Body of pancreas (tissue), 4 donors: ENCODE measurements around the gene SLC35D1. TPM values are rescaled to one million over a fixed set of nuclear protein-coding genes. Genes with fewer than 3 reads are reported as not detected.
"Not testable (repeated sequence)": the region's sequence is repeated elsewhere in the genome, so short reads cannot be mapped to it uniquely, and the experiment has no call there.

Experiments
- ATAC-seq: fragments of 150-250 bp; one replicate; pipeline ENCODE4 v1.9.1; 2016
- DNase-seq, 4 donors: peaks; one replicate each; pipeline ENCODE4 v3.0.0-alpha.2; 2019
- H3K27ac ChIP-seq, 4 donors: fragments of 200-600 bp; sonication (generic); 1 replicate in 3 of 4; 2 replicates in 1 of 4; pipeline versions ENCODE4 v1.5.1 to v1.6.1; 2016 to 2019; ENCODE audit warnings: mild to moderate bottlenecking in 1 of 4, mixed read lengths in 1 of 4, moderate library complexity in 1 of 4
- H3K27me3 ChIP-seq, 2 donors: fragments of 200-600 bp; sonication (generic); one replicate each; pipeline ENCODE4 v1.6.0; 2016; ENCODE audit warnings: mild to moderate bottlenecking in 1 of 2
- H3K36me3 ChIP-seq, 2 donors: fragments of 200-600 bp; sonication (generic); replicated peaks in 1 of 2; 2 replicates each; pipeline ENCODE4 v1.5.1; 2016; ENCODE audit warnings: low read depth in 2 of 2; ENCODE audit not compliant: insufficient read depth in 1 of 2
- H3K4me1 ChIP-seq: fragments of 200-600 bp; sonication (generic); one replicate; pipeline ENCODE4 v1.6.0; 2016
- H3K4me3 ChIP-seq, 2 donors: fragments of 200-600 bp; sonication (generic); 1 replicate in 1 of 2; 2 replicates in 1 of 2; pipeline ENCODE4 v1.5.1; 2016 to 2019
- H3K9me3 ChIP-seq, 3 donors: fragments of 200-600 bp; sonication (generic); 1 replicate in 2 of 3; 2 replicates in 1 of 3; pipeline ENCODE4 v1.5.1; 2016
- CTCF ChIP-seq, 7 experiments: fragments of 450-650 bp in 4 of 7; fragments of 200-600 bp in 3 of 7; sonication (generic) in 3 of 7; IDR thresholded peaks; one replicate each; pipeline ENCODE4 v1.5.1; 2016 to 2019; ENCODE audit warnings: antibody characterized with exemption in 7 of 7
- POLR2A ChIP-seq, 3 donors: fragments of 450-650 bp; IDR thresholded peaks; one replicate each; pipeline ENCODE4 v1.6.1; 2016; ENCODE audit warnings: antibody characterized with exemption in 3 of 3, mild to moderate bottlenecking in 2 of 3
- WGBS, 2 donors: methylation state at CpG; one replicate each; pipeline ENCODE4 v1.1.5; 2017; 5-methylcytosine and 5-hydroxymethylcytosine counted together
- intact Hi-C: fragments of 100-400 bp; cut with DNase I; formaldehyde crosslinking; loops from one replicate; pipeline ENCODE4 v1.15.1; 2023
- total RNA-seq, 2 donors: library from RNA; depleted of rRNA; stranded (reverse); fragments of >200 nt; gene quantifications; one replicate each; pipeline ENCODE4 v1.1.0, GENCODE V29; 2016

SLC35D1 gene
- total RNA-seq, 2 donors from 2014 or later: 5.6 to 9.9 TPM

- H3K27me3 ChIP-seq: no peaks in the 10 kb centered on the region
- H3K36me3 ChIP-seq: no peaks in the 10 kb centered on the region
- no peaks in the 10 kb centered on the region for H3K4me1 ChIP-seq
- H3K27ac ChIP-seq: no peak overlapping the region
- intact Hi-C loops: no loop called here
- 91% methylated on average over 3 of the region's 3 CpGs for WGBS, 2 donors
- DNase-seq (no peak), ATAC-seq (no peak)
- TF ChIP-seq CTCF (IDR thresholded peaks at IDR 0.05) (no peak), POLR2A (IDR thresholded peaks at IDR 0.05) (no peak)
- no peak overlapping the region for H3K4me3 ChIP-seq
- H3K9me3 ChIP-seq: no peaks in the 10 kb centered on the region
Observed at GRCh38 chr1:67078291-67078690, 24.3 kb upstream of the SLC35D1 start.

GRCh38 chr1:67077593-67077992 lies 23.6 kb upstream of the SLC35D1 start:
- DNase-seq (no peak), ATAC-seq (no peak)
- H3K9me3 ChIP-seq: no peaks in the 10 kb centered on the region
- 100% methylated on average over 1 of the region's 1 CpG for WGBS, 2 donors
- intact Hi-C loops: no loop called here
- H3K4me1 ChIP-seq: no peaks in the 10 kb centered on the region
- no peak overlapping the region for H3K4me3 ChIP-seq
- no peaks in the 10 kb centered on the region for H3K27me3 ChIP-seq
- H3K27ac ChIP-seq: no peak overlapping the region
- H3K36me3 ChIP-seq: no peaks in the 10 kb centered on the region
- TF ChIP-seq CTCF (IDR thresholded peaks at IDR 0.05) (no peak), POLR2A (IDR thresholded peaks at IDR 0.05) (no peak)

GRCh38 chr1:67072749-67073148 lies 18.8 kb upstream of the SLC35D1 start:
- intact Hi-C loops: no loop called here
- 93 to 97% methylated on average over 1 of the region's 1 CpG for WGBS, 2 donors
- H3K27ac ChIP-seq: no peak overlapping the region
- TF ChIP-seq CTCF (IDR thresholded peaks at IDR 0.05) (no peak), POLR2A (IDR thresholded peaks at IDR 0.05) (no peak)
- H3K36me3 ChIP-seq: no peaks in the 10 kb centered on the region
- ATAC-seq (no peak), DNase-seq (no peak)
- no peaks in the 10 kb centered on the region for H3K27me3 ChIP-seq
- no peaks in the 10 kb centered on the region for H3K4me1 ChIP-seq
- no peaks in the 10 kb centered on the region for H3K9me3 ChIP-seq
- H3K4me3 ChIP-seq: no peak overlapping the region

- H3K4me3 ChIP-seq, intact Hi-C loops, H3K27me3 ChIP-seq, H3K4me1 ChIP-seq, ATAC-seq, H3K9me3 ChIP-seq, H3K36me3 ChIP-seq, DNase-seq, H3K27ac ChIP-seq: not testable (repeated sequence)
- 60 to 80% methylated on average over 3 of the region's 3 CpGs for WGBS, 2 donors
Observed at GRCh38 chr1:67067655-67068054, 13.7 kb upstream of the SLC35D1 start.

- Histone ChIP-seq H3K27ac (no peak overlapping the region), H3K36me3 (no peaks in the 10 kb centered on the region), H3K27me3 (no peaks in the 10 kb centered on the region), H3K4me1 (peaks cover 4% of the 10 kb centered on the region), H3K4me3 (no peak overlapping the region), H3K9me3 (no peaks in the 10 kb centered on the region)
- intact Hi-C loops: no loop called here
- 74 to 88% methylated on average over 1 of the region's 1 CpG for WGBS, 2 donors
- ATAC-seq: no peak
- TF ChIP-seq CTCF (IDR thresholded peaks at IDR 0.05) (no peak), POLR2A (IDR thresholded peaks at IDR 0.05) (no peak)
- DNase-seq: no peak
Observed at GRCh38 chr1:67062412-67062811, 8.5 kb upstream of the SLC35D1 start.
